H9 (cell line): ENCODE results near the gene MPZ. TPM values are rescaled to one million over a fixed set of nuclear protein-coding genes. Genes with fewer than 3 reads are reported as not detected.

Experiments used
- DNase-seq: peaks from one replicate; pipeline ENCODE4 v3.0.0-alpha.2; 2017
- H2AFZ ChIP-seq: one replicate; pipeline ENCODE4 v1.6.1; 2013; ENCODE audit warnings: mild to moderate bottlenecking, low read length, control low read depth, moderate library complexity
- H2AK5ac ChIP-seq: 2 replicates; pipeline ENCODE4 v1.6.1; 2013; ENCODE audit warnings: low read length, control low read depth, mixed read lengths; ENCODE audit not compliant: insufficient read length
- H2BK120ac ChIP-seq: one replicate; pipeline ENCODE4 v1.6.1; 2013; ENCODE audit warnings: low read depth, mild to moderate bottlenecking, low read length, control low read depth, inconsistent platforms; ENCODE audit not compliant: poor library complexity, severe bottlenecking
- H2BK12ac ChIP-seq: 2 replicates; pipeline ENCODE4 v1.6.1; 2013; ENCODE audit warnings: low read length, control low read depth, mixed read lengths, low read depth; ENCODE audit not compliant: insufficient read length
- H2BK15ac ChIP-seq: 2 replicates; pipeline ENCODE4 v1.6.1; 2013; ENCODE audit warnings: low read depth, low read length, control low read depth
- H2BK20ac ChIP-seq: one replicate; pipeline ENCODE4 v1.6.1; 2013; ENCODE audit warnings: low read depth, mild to moderate bottlenecking, low read length, control low read depth, inconsistent platforms; ENCODE audit not compliant: poor library complexity, severe bottlenecking
- H2BK5ac ChIP-seq: 2 replicates; pipeline ENCODE4 v1.6.1; 2013; ENCODE audit warnings: low read length, control low read depth, mixed read lengths; ENCODE audit not compliant: insufficient read length
- H3K14ac ChIP-seq: 2 replicates; pipeline ENCODE4 v1.6.1; 2013; ENCODE audit warnings: low read length, control low read depth; ENCODE audit not compliant: insufficient read depth
- H3K18ac ChIP-seq: 2 replicates; pipeline ENCODE4 v1.6.1; 2013; ENCODE audit warnings: low read depth, mild to moderate bottlenecking, mixed read lengths, low read length, control low read depth; ENCODE audit not compliant: insufficient read length
- H3K23ac ChIP-seq: 2 replicates; pipeline ENCODE4 v1.6.1; 2013; ENCODE audit warnings: low read length, control low read depth, mixed read lengths, low read depth; ENCODE audit not compliant: insufficient read length
- H3K23me2 ChIP-seq: 2 replicates; pipeline ENCODE4 v1.6.1; 2013; ENCODE audit warnings: low read depth, mild to moderate bottlenecking, mixed read lengths, low read length, control low read depth; ENCODE audit not compliant: insufficient read length, poor library complexity, severe bottlenecking
- H3K27ac ChIP-seq: 2 replicates; pipeline ENCODE4 v1.5.1; 2013; ENCODE audit warnings: low read length, control low read depth, mixed read lengths, low read depth; ENCODE audit not compliant: insufficient read length
- H3K27me3 ChIP-seq: 2 replicates; pipeline ENCODE4 v1.6.1; 2013; ENCODE audit warnings: low read length, control low read depth, inconsistent platforms; ENCODE audit not compliant: insufficient read depth
- H3K4ac ChIP-seq: 2 replicates; pipeline ENCODE4 v1.6.1; 2013; ENCODE audit warnings: low read depth, mild to moderate bottlenecking, control low read depth, inconsistent platforms, low read length, moderate library complexity
- H3K4me1 ChIP-seq: 2 replicates; pipeline ENCODE4 v1.6.1; 2013; ENCODE audit warnings: low read length, control low read depth, inconsistent platforms; ENCODE audit not compliant: insufficient read depth
- H3K4me2 ChIP-seq: 2 replicates; pipeline ENCODE4 v1.6.1; 2013; ENCODE audit warnings: low read length, control low read depth, mixed read lengths; ENCODE audit not compliant: insufficient read length, insufficient read depth
- H3K56ac ChIP-seq: 2 replicates; pipeline ENCODE4 v1.6.1; 2013; ENCODE audit warnings: low read depth, mild to moderate bottlenecking, mixed read lengths, low read length, control low read depth; ENCODE audit not compliant: insufficient read length
- H3K79me1 ChIP-seq: 2 replicates; pipeline ENCODE4 v1.6.1; 2013; ENCODE audit warnings: low read depth, mild to moderate bottlenecking, moderate library complexity, low read length, control low read depth, inconsistent platforms; ENCODE audit not compliant: insufficient read depth, poor library complexity, severe bottlenecking
- H3K79me2 ChIP-seq: 2 replicates; pipeline ENCODE4 v1.6.1; 2013; ENCODE audit warnings: low read length, control low read depth, inconsistent platforms; ENCODE audit not compliant: insufficient read depth
- H3K9ac ChIP-seq: 2 replicates; pipeline ENCODE4 v1.6.1; 2013; ENCODE audit warnings: low read length, control low read depth, mixed read lengths; ENCODE audit not compliant: insufficient read length; ENCODE audit errors: extremely low read depth
- H3K9me3 ChIP-seq: one replicate; pipeline ENCODE4 v1.6.1; 2013; ENCODE audit warnings: low read depth, low read length, inconsistent platforms; ENCODE audit not compliant: control insufficient read depth
- H3T11ph ChIP-seq: one replicate; pipeline ENCODE4 v1.6.1; 2013; ENCODE audit warnings: mild to moderate bottlenecking, low read length, control low read depth, inconsistent platforms
- H4K20me1 ChIP-seq: one replicate; pipeline ENCODE4 v1.6.1; 2013; ENCODE audit not compliant: control insufficient read depth, insufficient read length, insufficient read depth
- H4K5ac ChIP-seq: 2 replicates; pipeline ENCODE4 v1.6.1; 2013; ENCODE audit warnings: low read depth, mild to moderate bottlenecking, mixed read lengths, low read length, control low read depth; ENCODE audit not compliant: insufficient read length
- H4K8ac ChIP-seq: replicated peaks from 2 replicates; pipeline ENCODE4 v1.6.1; 2013; ENCODE audit warnings: low read length, control low read depth, mixed read lengths, low read depth; ENCODE audit not compliant: insufficient read length
- H4K91ac ChIP-seq: 2 replicates; pipeline ENCODE4 v1.6.1; 2013; ENCODE audit warnings: low read depth, mild to moderate bottlenecking, moderate library complexity, mixed read lengths, low read length, control low read depth; ENCODE audit not compliant: insufficient read length
- H3K27ac Mint-ChIP-seq, 3 experiments: 2 replicates in 2 of 3; 3 replicates in 1 of 3; pipeline ENCODE4 v1.8.0; 2020 to 2021; ENCODE audit warnings: mixed read lengths in 3 of 3, mild to moderate bottlenecking in 1 of 3, moderate library complexity in 1 of 3
- H3K27me3 Mint-ChIP-seq: 2 replicates; pipeline ENCODE4 v1.8.0; 2021; ENCODE audit warnings: low read depth, mild to moderate bottlenecking, moderate library complexity, mixed read lengths
- H3K36me3 Mint-ChIP-seq, 3 experiments: 2 replicates in 2 of 3; 3 replicates in 1 of 3; pipeline ENCODE4 v1.8.0; 2020 to 2021; ENCODE audit warnings: low read depth in 3 of 3, mixed read lengths in 3 of 3; ENCODE audit not compliant: insufficient read depth in 1 of 3
- H3K4me1 Mint-ChIP-seq, 2 experiments: 2 replicates each; pipeline ENCODE4 v1.8.0; 2020; ENCODE audit warnings: mixed read lengths in 2 of 2
- H3K4me3 Mint-ChIP-seq, 2 experiments: 2 replicates in 1 of 2; 3 replicates in 1 of 2; pipeline ENCODE4 v1.8.0; 2020 to 2021; ENCODE audit warnings: mild to moderate bottlenecking in 2 of 2, mixed read lengths in 2 of 2, moderate library complexity in 1 of 2
- H3K9me3 Mint-ChIP-seq, 2 experiments: 2 replicates in 1 of 2; 3 replicates in 1 of 2; pipeline ENCODE4 v1.8.0; 2020; ENCODE audit warnings: mild to moderate bottlenecking in 2 of 2, mixed read lengths in 2 of 2, moderate library complexity in 1 of 2
- CTCF ChIP-seq: fragments of 200-600 bp; sonication (generic); conservative IDR thresholded peaks from 3 replicates; pipeline ENCODE4 v1.8.0; 2021; ENCODE audit warnings: antibody characterized with exemption, mild to moderate bottlenecking
- WGBS: extraction: QIAGEN DNeasy Blood & Tissue Kit; methylation state at CpG from one replicate; pipeline ENCODE4 v1.1.7; 2013; ENCODE audit warnings: missing lambda C conversion rate, low lambda C conversion rate, mixed read lengths; ENCODE audit not compliant: insufficient read length; ENCODE audit errors: extremely low coverage; 5-methylcytosine and 5-hydroxymethylcytosine counted together
- total RNA-seq: library from RNA; stranded (reverse); gene quantifications from 2 replicates; pipeline ENCODE4 v1.2.1, GENCODE V29; 2021

Gene MPZ
- total RNA-seq, 1 experiment from 2014 or later = 2.7 TPM

- H4K91ac ChIP-seq = no peak overlapping the region
- Mint-ChIP-seq H3K27ac (no peak overlapping the region), H3K4me3 (no peak overlapping the region), H3K9me3 (no peaks in the 10 kb centered on the region), H3K27me3 (peaks cover 3% of the 10 kb centered on the region; the same call in 1 of the 2 replicates), H3K36me3 (no peaks in the 10 kb centered on the region), H3K4me1 (peaks cover 36 to 52% of the 10 kb centered on the region in 2 experiments)
- H2AFZ ChIP-seq = no peak overlapping the region
- no peak overlapping the region for H2BK12ac ChIP-seq
- no peak overlapping the region for H3K27ac ChIP-seq
- no peak overlapping the region for H3K56ac ChIP-seq
- H4K5ac ChIP-seq = no peak overlapping the region
- H3K79me2 ChIP-seq = no peaks in the 10 kb centered on the region; the same call in 1 of the 2 replicates
- no peaks in the 10 kb centered on the region for H4K20me1 ChIP-seq
- no peak overlapping the region for H4K8ac ChIP-seq
- H2BK20ac ChIP-seq = no peak overlapping the region
- peaks cover 12% of the 10 kb centered on the region for H3K23me2 ChIP-seq
- H2BK120ac ChIP-seq = no peak overlapping the region
- no peak overlapping the region for H3T11ph ChIP-seq
- no peak overlapping the region for H3K4me2 ChIP-seq
- H3K9ac ChIP-seq = no peak overlapping the region
- no peak overlapping the region for H2BK15ac ChIP-seq
- H3K79me1 ChIP-seq = no peaks in the 10 kb centered on the region
- no peak overlapping the region for H3K4ac ChIP-seq
- no peak overlapping the region for H2BK5ac ChIP-seq
- H3K27me3 ChIP-seq = no peaks in the 10 kb centered on the region
- no CpG with 5 or more reads among the region's 4 CpGs for WGBS
- no peak overlapping the region for H3K14ac ChIP-seq
- no peak overlapping the region for H3K23ac ChIP-seq
- H3K4me1 ChIP-seq = peaks cover 4% of the 10 kb centered on the region
- H3K9me3 ChIP-seq = no peaks in the 10 kb centered on the region
- no peak overlapping the region for H3K18ac ChIP-seq
- DNase-seq = no peak
- H2AK5ac ChIP-seq = no peak overlapping the region
- TF ChIP-seq CTCF = no peak
Observed at GRCh38 chr1:161311595-161312181, 1.9 kb upstream of the MPZ start.
